HepG2 (cell line): Measurements from ENCODE around the gene KIRREL3. TPM values are rescaled to one million over a fixed set of nuclear protein-coding genes. Genes with fewer than 3 reads are reported as not detected.
A peak's percentile ranks its signal among the peaks of the same experiment; 100 is the strongest.

Source experiments
- CREM ChIP-seq, 2 experiments: sonication (generic) in 1 of 2; formaldehyde crosslinking in 1 of 2; IDR thresholded peaks; 2 replicates each; pipeline versions ENCODE4 v1.4.0 to v1.6.1; 2016 to 2020; ENCODE audit warnings: antibody characterized with exemption in 1 of 2, mild to moderate bottlenecking in 1 of 2, missing genetic modification reagents in 1 of 2
- CSRNP1 ChIP-seq: sonication (generic); formaldehyde crosslinking; IDR thresholded peaks from 2 replicates; pipeline ENCODE4 v1.8.1; 2023; ENCODE audit warnings: mild to moderate bottlenecking, missing genetic modification reagents
- EED ChIP-seq: sonication (generic); formaldehyde crosslinking; IDR thresholded peaks from 2 replicates; pipeline ENCODE4 v1.5.0; 2020; ENCODE audit warnings: mild to moderate bottlenecking, missing genetic modification reagents
- HNF1A ChIP-seq, 2 experiments: sonication (generic) in 1 of 2; formaldehyde crosslinking in 1 of 2; IDR thresholded peaks; 2 replicates each; pipeline versions ENCODE4 v1.4.0 to v1.6.1; 2016 to 2020; ENCODE audit warnings: borderline replicate concordance in 1 of 2, low read depth in 1 of 2, mild to moderate bottlenecking in 1 of 2, missing genetic modification reagents in 1 of 2
- IKZF5 ChIP-seq: IDR thresholded peaks from 2 replicates; pipeline ENCODE4 v1.6.1; 2018; ENCODE audit warnings: missing genetic modification reagents, mild to moderate bottlenecking, missing compliant biosample characterization
- KDM2A ChIP-seq: sonication (generic); formaldehyde crosslinking; IDR thresholded peaks from 2 replicates; pipeline ENCODE4 v1.4.0; 2020; ENCODE audit warnings: low read depth, missing genetic modification reagents, borderline replicate concordance
- RARA ChIP-seq: IDR thresholded peaks from 2 replicates; pipeline ENCODE4 v1.6.1; 2016; ENCODE audit warnings: missing genetic modification reagents, missing compliant biosample characterization
- SALL1 ChIP-seq: sonication (generic); formaldehyde crosslinking; IDR thresholded peaks from 2 replicates; pipeline ENCODE4 v1.8.0; 2022; ENCODE audit warnings: mild to moderate bottlenecking, missing genetic modification reagents
- SKI ChIP-seq: fragments of 450-650 bp; IDR thresholded peaks from one replicate; pipeline ENCODE4 v1.6.1; 2018; ENCODE audit warnings: mild to moderate bottlenecking; ENCODE audit not compliant: partially characterized antibody
- SOX6 ChIP-seq, 2 experiments: fragments of 450-650 bp in 1 of 2; sonication (generic) in 1 of 2; formaldehyde crosslinking in 1 of 2; IDR thresholded peaks; 2 replicates each; pipeline versions ENCODE4 v1.4.0 to v1.6.1; 2017 to 2020; ENCODE audit warnings: antibody characterized with exemption in 1 of 2, mild to moderate bottlenecking in 1 of 2, missing genetic modification reagents in 1 of 2
- THYN1 ChIP-seq: sonication (generic); formaldehyde crosslinking; IDR thresholded peaks from 2 replicates; pipeline ENCODE4 v1.8.1; 2023; ENCODE audit warnings: low read depth, mild to moderate bottlenecking, moderate library complexity, missing genetic modification reagents, borderline replicate concordance
- ZNF263 ChIP-seq: sonication (generic); formaldehyde crosslinking; IDR thresholded peaks from 2 replicates; pipeline ENCODE4 v1.4.0; 2020; ENCODE audit warnings: missing genetic modification reagents
- ZNF281 ChIP-seq: sonication (generic); formaldehyde crosslinking; IDR thresholded peaks from 2 replicates; pipeline ENCODE4 v1.4.0; 2020; ENCODE audit warnings: missing genetic modification reagents, borderline replicate concordance
- ZNF333 ChIP-seq: sonication (generic); formaldehyde crosslinking; IDR thresholded peaks from 2 replicates; pipeline ENCODE4 v1.4.0; 2020; ENCODE audit warnings: mild to moderate bottlenecking, missing genetic modification reagents, borderline replicate concordance
- ZNF501 ChIP-seq: sonication (generic); formaldehyde crosslinking; IDR thresholded peaks from 2 replicates; pipeline ENCODE4 v1.5.1; 2020; ENCODE audit warnings: mild to moderate bottlenecking, moderate library complexity, missing genetic modification reagents
- polyA plus RNA-seq, 8 experiments: library from polyadenylated mRNA; depleted of rRNA in 3 of 8; stranded (reverse) in 7 of 8; unstranded in 1 of 8; fragments of >200 nt; fragmentation: Illumina TruSeq in 4 of 8; extraction: Trizol in 4 of 8; gene quantifications; 2 replicates each; pipeline versions ENCODE4 v1.2.1 to v1.2.3, GENCODE V29; 2011 to 2016; ENCODE audit warnings: low read depth in 4 of 8, missing spikeins in 1 of 8, mixed read lengths in 1 of 8; ENCODE audit not compliant: insufficient read depth in 1 of 8
- total RNA-seq, 5 experiments: library from RNA; depleted of rRNA; stranded (reverse); fragments of >200 nt; fragmentation: Illumina TruSeq; extraction: Trizol; gene quantifications; 2 replicates each; pipeline ENCODE4 v1.2.3, GENCODE V29; 2016; ENCODE audit warnings: low read depth in 1 of 5
- TF ChIP-seq, protein P1 (sequence below): sonication (generic); formaldehyde crosslinking; IDR thresholded peaks from 2 replicates; pipeline ENCODE4 v1.4.0; 2020; ENCODE audit warnings: missing genetic modification reagents

Gene KIRREL3
- total and polyA plus RNA-seq, 2 of the 13 experiments (the other 11 are each of a cell fraction or from before 2014, with no cell fraction given) = not detected

DNA sequence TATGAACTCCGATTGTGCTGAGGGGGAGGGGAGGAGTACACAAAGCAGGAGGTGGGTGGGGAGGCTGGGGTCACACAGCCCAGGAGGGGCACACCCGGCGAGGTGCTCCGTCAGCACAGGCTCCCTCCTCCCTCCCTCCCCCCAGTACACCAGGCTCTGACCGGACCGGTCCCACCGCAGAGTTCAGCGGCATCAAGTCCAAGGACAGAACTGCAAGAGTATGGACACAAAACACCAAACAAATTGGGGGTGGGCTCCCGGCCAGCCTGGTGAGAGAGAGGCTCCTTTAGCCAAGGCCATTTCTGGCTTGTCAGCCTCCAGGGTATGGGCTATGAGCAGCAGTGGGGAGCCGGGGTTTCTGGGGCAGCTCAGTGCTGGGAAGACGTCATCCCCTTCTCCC is 576.8 kb downstream of the KIRREL3 start (continued):
- TF ChIP-seq SALL1 (CRISPR knock-in tag) (peak; percentile 33; the same call in 1 of the 2 replicates), KDM2A (0 out of 2 replicates have a peak, but pooled peaks have one; percentile 18), SOX6 (IDR thresholded peaks at IDR 0.05) (no peak), SOX6 (CRISPR knock-in tag; IDR thresholded peaks at IDR 0.05) (0 out of 2 replicates have a peak, but pooled peaks have one; percentile 22), EED (CRISPR knock-in tag) (no peak), CSRNP1 (CRISPR knock-in tag) (no peak), ZNF333 (CRISPR knock-in tag) (no peak), ZNF281 (0 out of 2 replicates have a peak, but pooled peaks have one; percentile 18), ZNF501 (CRISPR knock-in tag) (no peak), ZNF263 (CRISPR knock-in tag) (peak; percentile 93), IKZF5 (CRISPR knock-in tag) (no peak), CREM (IDR thresholded peaks at IDR 0.05) (no peak), CREM (CRISPR knock-in tag; IDR thresholded peaks at IDR 0.05) (no peak), HNF1A (IDR thresholded peaks at IDR 0.05; ENCODE audit: low read depth) (no peak), HNF1A (CRISPR knock-in tag; IDR thresholded peaks at IDR 0.05; ENCODE audit: borderline replicate concordance) (0 out of 2 replicates have a peak, but pooled peaks have one; percentile 26), THYN1 (CRISPR knock-in tag) (no peak), SKI (peak; percentile 39), RARA (CRISPR knock-in tag) (peak; percentile 64; the same call in 1 of the 2 replicates)
- TF ChIP-seq, protein P1, sequence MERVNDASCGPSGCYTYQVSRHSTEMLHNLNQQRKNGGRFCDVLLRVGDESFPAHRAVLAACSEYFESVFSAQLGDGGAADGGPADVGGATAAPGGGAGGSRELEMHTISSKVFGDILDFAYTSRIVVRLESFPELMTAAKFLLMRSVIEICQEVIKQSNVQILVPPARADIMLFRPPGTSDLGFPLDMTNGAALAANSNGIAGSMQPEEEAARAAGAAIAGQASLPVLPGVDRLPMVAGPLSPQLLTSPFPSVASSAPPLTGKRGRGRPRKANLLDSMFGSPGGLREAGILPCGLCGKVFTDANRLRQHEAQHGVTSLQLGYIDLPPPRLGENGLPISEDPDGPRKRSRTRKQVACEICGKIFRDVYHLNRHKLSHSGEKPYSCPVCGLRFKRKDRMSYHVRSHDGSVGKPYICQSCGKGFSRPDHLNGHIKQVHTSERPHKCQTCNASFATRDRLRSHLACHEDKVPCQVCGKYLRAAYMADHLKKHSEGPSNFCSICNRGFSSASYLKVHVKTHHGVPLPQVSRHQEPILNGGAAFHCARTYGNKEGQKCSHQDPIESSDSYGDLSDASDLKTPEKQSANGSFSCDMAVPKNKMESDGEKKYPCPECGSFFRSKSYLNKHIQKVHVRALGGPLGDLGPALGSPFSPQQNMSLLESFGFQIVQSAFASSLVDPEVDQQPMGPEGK = 0 out of 2 replicates have a peak, but pooled peaks have one; percentile 20
